ENCODE data around the gene UBAC1.
"Not testable (repeated sequence)": the region's sequence is repeated elsewhere in the genome, so short reads cannot be mapped to it uniquely, and the experiment has no call there.

UBAC1 gene

DNA sequence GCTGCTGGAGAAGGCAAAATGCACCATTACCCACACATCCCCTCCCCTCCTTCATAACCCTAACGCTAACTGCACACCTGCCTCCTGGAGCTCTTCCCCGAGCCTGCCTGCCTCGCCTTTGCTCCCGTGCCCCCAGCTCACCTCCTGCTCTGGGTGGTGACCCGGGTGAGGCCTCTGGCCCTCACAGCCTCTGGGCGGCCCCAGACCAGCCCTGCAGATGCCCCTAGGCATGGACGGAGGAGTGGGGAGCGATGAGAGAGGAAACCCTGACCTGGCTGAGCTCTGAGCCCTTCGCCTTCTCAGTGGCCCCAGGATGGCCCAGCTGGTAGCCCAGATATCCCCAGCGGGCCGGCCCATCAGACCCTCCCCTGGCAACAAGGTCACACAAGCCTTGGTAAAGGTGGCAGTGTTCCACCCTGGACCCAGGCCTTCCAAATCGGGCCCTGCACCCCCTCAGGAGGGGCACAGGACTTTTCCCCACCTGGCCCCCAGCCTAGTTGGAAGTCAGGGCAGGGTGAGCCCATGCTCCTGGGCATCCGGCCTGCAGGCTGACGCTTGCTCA is 39.3 kb downstream of the UBAC1 start:
- no peak for DNase-seq (ENCODE audit: low read depth in 2 of 2)

DNA sequence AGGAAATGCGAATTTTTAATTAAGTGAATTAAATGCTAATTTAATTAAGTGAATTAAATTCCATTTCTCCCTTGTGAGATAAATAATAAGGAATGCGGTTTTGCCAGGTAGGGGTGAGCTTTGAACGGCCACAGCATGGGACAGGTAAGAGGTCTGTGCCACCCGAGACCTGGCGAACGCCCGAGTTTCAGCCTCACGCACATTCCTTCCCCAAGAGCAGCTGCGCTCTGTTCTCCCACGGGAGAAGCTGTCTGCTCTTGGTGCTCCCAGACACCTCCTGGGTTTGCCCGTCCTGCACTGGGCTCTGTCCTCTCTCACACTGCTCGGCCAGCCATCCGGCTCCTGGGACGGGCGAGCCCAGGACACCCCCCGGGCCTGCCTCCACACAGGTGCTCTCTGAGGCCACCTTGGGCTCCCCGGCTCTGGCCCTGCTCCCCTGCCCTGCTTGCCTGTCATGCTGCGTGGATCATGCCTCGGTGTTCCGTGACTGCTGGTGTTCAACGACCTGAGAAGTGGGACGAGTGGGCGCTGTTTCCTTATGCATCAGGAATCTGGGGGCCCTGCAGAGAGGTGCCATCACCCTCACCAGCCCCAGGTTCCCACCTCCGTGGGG is 40.1 kb downstream of the UBAC1 start:
- DNase-seq (ENCODE audit: low read depth in 2 of 2), result no peak

- no peak for DNase-seq (ENCODE audit: low read depth in 2 of 2)
Measured at GRCh38 chr9:135920256-135920930, 40.8 kb downstream of the UBAC1 start.

DNA sequence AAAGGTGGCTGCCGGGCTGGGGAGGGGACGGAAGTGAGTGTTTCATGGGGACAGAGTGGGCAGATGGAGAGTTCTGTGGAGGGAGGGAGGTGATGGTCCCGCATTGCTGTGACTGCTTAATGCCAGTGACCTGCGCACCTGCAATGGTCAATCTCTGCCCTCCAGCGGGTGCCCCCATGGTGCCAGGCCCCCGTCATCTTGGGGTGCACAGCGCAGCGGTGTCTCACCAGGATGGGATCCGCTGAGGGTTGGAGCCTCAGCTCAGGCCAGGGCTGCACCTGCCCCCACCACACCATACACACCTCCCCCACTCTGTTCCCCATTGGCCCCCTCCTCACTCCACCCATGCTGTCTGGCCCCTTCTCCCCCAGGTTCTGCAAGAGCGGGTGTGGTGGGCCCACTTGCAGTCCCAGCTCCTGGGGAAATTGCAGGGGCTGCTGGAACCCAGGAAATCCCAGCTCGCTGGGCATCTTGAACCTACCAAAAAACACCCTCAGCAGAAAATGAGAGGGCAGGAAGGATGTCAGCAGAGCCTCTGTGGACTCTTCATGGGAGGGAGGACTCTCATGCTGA is 41.8 kb downstream of the UBAC1 start:
- DNase-seq (ENCODE audit: low read depth in 2 of 2), result no peak

- not testable (repeated sequence) for DNase-seq (ENCODE audit: low read depth in 2 of 2)
Measured at GRCh38 chr9:135916227-135916626, 44.9 kb downstream of the UBAC1 start.

DNA sequence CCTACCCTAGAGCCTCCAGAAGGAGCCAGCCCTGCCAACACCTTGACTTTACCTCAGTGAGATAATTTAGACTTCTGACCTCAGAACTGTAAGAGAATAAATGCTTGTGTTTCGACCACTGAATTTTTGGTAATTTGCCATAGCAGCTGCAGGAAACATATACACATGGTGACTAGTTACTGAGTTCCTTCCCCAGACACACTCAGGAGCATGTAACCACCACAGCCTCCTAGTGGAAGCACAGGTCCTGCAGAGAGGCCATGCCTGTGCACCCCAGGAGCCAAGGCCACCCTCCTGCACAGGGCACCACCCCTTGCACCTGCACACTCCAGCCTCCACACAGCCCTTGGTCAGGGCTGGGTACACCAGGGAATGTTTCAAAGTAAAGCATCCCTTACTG is 46.3 kb downstream of the UBAC1 start:
- no peak for DNase-seq (ENCODE audit: low read depth in 2 of 2)

GRCh38 chr9:135911233-135911632 is 49.9 kb downstream of the UBAC1 start:
- DNase-seq (ENCODE audit: low read depth in 2 of 2), result not testable (repeated sequence)

- DNase-seq (ENCODE audit: low read depth in 2 of 2), result no peak
Measured at GRCh38 chr9:135910757-135911156, 50.4 kb downstream of the UBAC1 start.

DNA sequence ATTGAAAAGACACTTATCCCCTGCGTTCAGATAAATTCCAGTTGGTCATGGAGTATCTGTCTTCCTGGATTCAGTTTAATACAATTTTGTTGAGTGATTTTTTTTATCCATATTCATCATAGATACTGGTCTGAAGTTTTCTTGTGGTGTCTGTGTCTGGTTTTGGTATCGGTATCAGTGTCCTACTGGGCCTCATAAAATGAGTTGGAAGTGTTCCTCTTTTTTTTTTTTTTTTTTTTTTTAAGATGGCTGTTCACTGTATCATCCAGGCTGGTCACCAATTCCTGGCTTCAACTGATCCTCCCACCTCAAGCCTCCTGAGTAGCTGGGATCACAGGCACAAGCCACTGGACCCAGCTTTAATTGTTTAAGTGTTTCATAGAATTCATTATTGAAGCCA is 51.0 kb downstream of the UBAC1 start:
- DNase-seq (ENCODE audit: low read depth in 2 of 2), result no peak

- DNase-seq (ENCODE audit: low read depth in 2 of 2), result no peak
Measured at GRCh38 chr9:135909371-135909770, 51.8 kb downstream of the UBAC1 start.

GRCh38 chr9:135908754-135909204 is 52.4 kb downstream of the UBAC1 start:
- DNase-seq (ENCODE audit: low read depth in 2 of 2), result no peak

- DNase-seq (ENCODE audit: low read depth in 2 of 2), result no peak
Measured at GRCh38 chr9:135908093-135908753, 53.0 kb downstream of the UBAC1 start.

- peak; percentile 86 to 87 for DNase-seq (ENCODE audit: low read depth in 2 of 2)
Measured at GRCh38 chr9:135907431-135908092, 53.6 kb downstream of the UBAC1 start, which contains the start of gene CAMSAP1. CAMSAP1 (minus strand) TSS chr9:135907546; CDS start chr9:135907159, 387 bp downstream.

GRCh38 chr9:135907006-135907430 is 54.2 kb downstream of the UBAC1 start:
- DNase-seq (ENCODE audit: low read depth in 2 of 2), result no peak

GRCh38 chr9:135906291-135907005 is 54.7 kb downstream of the UBAC1 start:
- no peak for DNase-seq (ENCODE audit: low read depth in 2 of 2)

DNA sequence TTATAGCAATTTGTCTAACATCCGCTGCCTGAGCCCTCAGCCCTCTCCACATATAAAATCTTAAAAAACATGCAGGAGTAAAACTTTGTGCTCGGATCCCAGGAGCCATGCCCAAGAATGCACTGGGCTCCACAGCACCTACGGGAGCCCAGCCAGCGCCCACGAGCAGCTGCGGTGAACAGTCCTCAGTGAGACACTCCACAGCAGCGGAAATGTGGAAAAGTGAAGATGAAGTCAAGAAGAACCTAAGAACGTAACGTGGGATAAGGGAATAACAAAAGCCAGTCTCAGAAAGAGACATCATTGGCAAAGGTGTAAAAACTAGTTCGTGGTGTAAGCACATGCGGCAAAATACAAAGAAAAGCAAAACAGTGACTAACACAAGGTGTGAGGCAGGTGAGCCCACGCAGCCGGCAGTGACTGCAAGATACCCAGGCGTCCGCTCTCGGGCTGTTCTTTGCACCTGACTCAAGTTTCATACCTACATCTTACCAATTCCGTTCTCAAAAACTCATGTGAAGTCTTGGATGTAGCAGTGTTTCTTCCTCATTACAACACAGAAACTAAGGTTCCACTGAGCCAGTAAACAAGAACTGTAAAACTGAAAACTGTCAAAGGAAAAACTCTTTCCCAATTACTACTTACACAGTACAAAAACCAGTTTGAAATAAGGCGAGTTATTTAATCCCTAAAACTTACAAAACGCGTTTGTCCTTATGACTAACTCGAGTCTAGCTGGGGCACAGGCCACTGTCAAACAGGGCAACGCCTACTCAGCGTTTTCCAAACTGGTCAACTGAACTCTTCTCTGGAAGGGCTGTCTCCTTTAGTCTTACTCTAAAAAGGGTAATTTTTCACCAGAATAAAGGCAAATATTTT is 55.6 kb downstream of the UBAC1 start:
- DNase-seq (ENCODE audit: low read depth in 2 of 2), result no peak

DNA sequence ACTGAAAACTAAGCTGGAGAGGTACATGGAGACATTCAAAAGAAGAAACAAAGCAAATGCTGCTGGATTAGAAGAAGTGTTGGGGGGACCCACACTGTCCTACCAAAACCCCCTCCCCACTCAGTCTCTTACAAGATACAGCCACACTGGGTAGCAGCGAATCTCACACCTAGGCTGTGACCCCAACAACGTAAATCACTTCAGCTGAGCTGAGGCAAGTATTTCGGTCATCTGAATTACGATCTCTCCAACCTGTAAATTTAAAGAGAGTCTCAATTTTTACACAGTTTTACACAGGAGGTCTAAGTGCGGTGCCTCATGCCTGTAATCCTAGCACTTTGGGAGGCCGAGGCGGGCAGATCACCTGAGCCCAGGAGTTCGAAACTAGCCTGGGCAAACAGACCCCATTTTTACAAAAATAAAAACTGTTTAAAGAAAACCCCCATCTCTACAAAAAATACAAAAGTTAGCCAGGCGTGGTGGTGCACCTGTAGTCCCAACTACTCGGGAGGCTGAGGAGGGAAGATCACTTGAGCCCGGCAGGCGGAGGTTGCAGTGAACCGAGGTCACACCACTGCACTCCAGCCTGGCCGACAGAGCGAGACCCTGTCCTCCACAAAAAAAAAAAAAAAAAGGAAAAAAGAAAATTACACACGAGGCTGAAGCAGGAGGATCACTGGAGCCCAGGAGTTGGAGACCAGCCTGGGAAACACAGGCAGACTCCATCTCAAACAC is 57.2 kb downstream of the UBAC1 start:
- DNase-seq (ENCODE audit: low read depth in 2 of 2), result no peak

DNA sequence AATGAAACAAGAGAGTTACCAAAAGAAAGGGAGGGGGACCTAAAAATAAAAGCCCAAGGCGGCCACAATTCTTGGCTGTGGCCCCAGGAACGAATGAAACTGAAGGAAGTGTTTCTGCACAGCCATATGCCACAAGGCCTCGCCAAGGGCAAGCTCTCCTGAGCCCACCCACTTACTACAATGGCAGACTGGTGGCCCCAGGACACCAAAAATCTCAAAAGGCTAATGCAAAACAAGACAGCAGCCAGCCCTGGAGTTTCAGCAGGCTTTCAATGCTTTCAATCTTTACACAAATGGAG is 57.9 kb downstream of the UBAC1 start:
- no peak for DNase-seq (ENCODE audit: low read depth in 2 of 2)

GRCh38 chr9:135902655-135903357 is 58.4 kb downstream of the UBAC1 start:
- DNase-seq (ENCODE audit: low read depth in 2 of 2), result no peak

Measured in fibroblast of skin of left quadriceps (primary cell).